ENCODE data around the gene DUOXA2.

The DUOXA2 gene

GRCh38 chr15:45130291-45131000 is 16.3 kb downstream of the DUOXA2 start:
- no peak for DNase-seq (ENCODE audit: extremely low spot score)
- TF ChIP-seq HDGF (IDR thresholded peaks at IDR 0.05; ENCODE audit: borderline replicate concordance): no peak
- TF ChIP-seq CTBP1 (IDR thresholded peaks at IDR 0.05; ENCODE audit: borderline replicate concordance): no peak
- TF ChIP-seq SP1 (IDR thresholded peaks at IDR 0.05): no peak
- no peak for TF ChIP-seq FOXA1 (IDR thresholded peaks at IDR 0.05)
- no peak for TF ChIP-seq FOXM1 (IDR thresholded peaks at IDR 0.05; ENCODE audit: borderline replicate concordance)
- no peak for TF ChIP-seq NFRKB (IDR thresholded peaks at IDR 0.05)
- no peak for TF ChIP-seq TARDBP (IDR thresholded peaks at IDR 0.05)
- TF ChIP-seq SUZ12 (IDR thresholded peaks at IDR 0.05): no peak
- no peak for TF ChIP-seq FOXK2 (IDR thresholded peaks at IDR 0.05)
- no peak for TF ChIP-seq ARNT (IDR thresholded peaks at IDR 0.05)
- TF ChIP-seq ZNF384 (IDR thresholded peaks at IDR 0.05): no peak
- TF ChIP-seq ELF4 (IDR thresholded peaks at IDR 0.05): no peak
- TF ChIP-seq L3MBTL2 (conservative IDR thresholded peaks at IDR 0.05): no peak
- no peak for TF ChIP-seq LEF1 (IDR thresholded peaks at IDR 0.05; ENCODE audit: borderline replicate concordance)
- TF ChIP-seq, protein P1, sequence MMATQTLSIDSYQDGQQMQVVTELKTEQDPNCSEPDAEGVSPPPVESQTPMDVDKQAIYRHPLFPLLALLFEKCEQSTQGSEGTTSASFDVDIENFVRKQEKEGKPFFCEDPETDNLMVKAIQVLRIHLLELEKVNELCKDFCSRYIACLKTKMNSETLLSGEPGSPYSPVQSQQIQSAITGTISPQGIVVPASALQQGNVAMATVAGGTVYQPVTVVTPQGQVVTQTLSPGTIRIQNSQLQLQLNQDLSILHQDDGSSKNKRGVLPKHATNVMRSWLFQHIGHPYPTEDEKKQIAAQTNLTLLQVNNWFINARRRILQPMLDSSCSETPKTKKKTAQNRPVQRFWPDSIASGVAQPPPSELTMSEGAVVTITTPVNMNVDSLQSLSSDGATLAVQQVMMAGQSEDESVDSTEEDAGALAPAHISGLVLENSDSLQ (IDR thresholded peaks at IDR 0.05): no peak
- no peak for TF ChIP-seq BHLHE40 (IDR thresholded peaks at IDR 0.05; ENCODE audit: borderline replicate concordance)
- ChIA-PET CTCF (no interaction called here), POLR2A (no interaction called here)

- ChIA-PET CTCF (no interaction called here), POLR2A (no interaction called here)
- no peak for DNase-seq (ENCODE audit: extremely low spot score)
- TF ChIP-seq SUZ12 (IDR thresholded peaks at IDR 0.05) (no peak), ELF4 (IDR thresholded peaks at IDR 0.05) (no peak), FOXK2 (IDR thresholded peaks at IDR 0.05) (no peak), ARNT (IDR thresholded peaks at IDR 0.05) (no peak), L3MBTL2 (conservative IDR thresholded peaks at IDR 0.05) (no peak), NFRKB (IDR thresholded peaks at IDR 0.05) (no peak), HDGF (IDR thresholded peaks at IDR 0.05; ENCODE audit: borderline replicate concordance) (no peak), BHLHE40 (IDR thresholded peaks at IDR 0.05; ENCODE audit: borderline replicate concordance) (no peak), FOXA1 (IDR thresholded peaks at IDR 0.05) (no peak), CTBP1 (IDR thresholded peaks at IDR 0.05; ENCODE audit: borderline replicate concordance) (no peak), LEF1 (IDR thresholded peaks at IDR 0.05; ENCODE audit: borderline replicate concordance) (no peak), SP1 (IDR thresholded peaks at IDR 0.05) (no peak)
- TF ChIP-seq, protein P1 (IDR thresholded peaks at IDR 0.05): no peak
These were observed 17.4 kb downstream of the DUOXA2 start for GRCh38 chr15:45131510-45131909.

DNA sequence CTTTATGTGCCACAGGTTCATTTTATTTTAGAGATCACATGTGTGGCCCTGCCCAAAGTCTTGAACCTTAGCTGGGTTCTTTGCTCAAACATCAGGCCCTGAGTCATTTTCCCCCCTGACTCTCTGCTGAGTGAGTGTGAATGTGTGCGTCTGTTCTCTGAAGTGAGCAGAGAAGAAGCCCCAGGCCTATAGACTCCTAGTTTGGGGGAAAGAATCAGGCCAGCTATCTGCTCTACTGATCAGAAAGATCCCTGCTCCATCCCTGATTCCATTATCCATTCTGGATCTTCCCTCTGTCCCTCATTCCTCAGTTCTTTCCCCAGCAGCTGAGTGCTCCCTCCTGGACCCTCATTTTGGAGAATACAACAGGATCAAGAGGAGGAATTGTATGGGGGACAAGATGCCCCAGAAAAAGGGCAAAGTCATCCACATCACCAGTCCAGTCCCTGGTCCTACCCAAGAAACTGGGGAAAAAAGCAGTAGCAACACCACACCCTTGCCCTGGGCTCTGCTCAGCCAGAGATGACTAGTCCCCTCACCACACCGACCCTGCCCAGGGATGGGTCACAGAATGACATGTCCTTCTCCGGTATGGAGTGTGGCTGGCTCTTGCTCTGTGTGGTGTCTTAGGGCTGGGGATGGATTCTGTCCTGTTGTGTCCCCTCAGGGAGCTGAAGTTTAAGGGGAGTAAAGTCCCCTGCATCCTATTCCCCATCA is 18.9 kb downstream of the DUOXA2 start:
- POLR2A ChIA-PET: no interaction called here
- no peak for DNase-seq (ENCODE audit: extremely low spot score)
- TF ChIP-seq ARNT (IDR thresholded peaks at IDR 0.05): no peak
- TF ChIP-seq SP1 (IDR thresholded peaks at IDR 0.05): no peak
- TF ChIP-seq CTBP1 (IDR thresholded peaks at IDR 0.05; ENCODE audit: borderline replicate concordance): no peak
- TF ChIP-seq SUZ12 (IDR thresholded peaks at IDR 0.05): no peak
- no peak for TF ChIP-seq FOXA1 (IDR thresholded peaks at IDR 0.05)
- no peak for TF ChIP-seq HDGF (IDR thresholded peaks at IDR 0.05; ENCODE audit: borderline replicate concordance)
- no peak for TF ChIP-seq L3MBTL2 (conservative IDR thresholded peaks at IDR 0.05)
- no peak for TF ChIP-seq FOXM1 (IDR thresholded peaks at IDR 0.05; ENCODE audit: borderline replicate concordance)
- TF ChIP-seq ZNF384 (IDR thresholded peaks at IDR 0.05): no peak
- CTCF ChIA-PET: interaction anchor here (0.7 kb wide), 1 partner anchor 15 kb away, joined by 3 read pairs; no protein-coding TSS in a partner anchor

GRCh38 chr15:45133561-45133920 is 19.4 kb downstream of the DUOXA2 start:
- no peak for DNase-seq (ENCODE audit: extremely low spot score)
- CTCF ChIA-PET: no interaction called here
- POLR2A ChIA-PET: no interaction called here
- TF ChIP-seq, protein P1 (IDR thresholded peaks at IDR 0.05): no peak
- TF ChIP-seq L3MBTL2 (conservative IDR thresholded peaks at IDR 0.05): no peak
- TF ChIP-seq HDGF (IDR thresholded peaks at IDR 0.05; ENCODE audit: borderline replicate concordance): no peak
- TF ChIP-seq BHLHE40 (IDR thresholded peaks at IDR 0.05; ENCODE audit: borderline replicate concordance): no peak
- no peak for TF ChIP-seq SP1 (IDR thresholded peaks at IDR 0.05)

DNA sequence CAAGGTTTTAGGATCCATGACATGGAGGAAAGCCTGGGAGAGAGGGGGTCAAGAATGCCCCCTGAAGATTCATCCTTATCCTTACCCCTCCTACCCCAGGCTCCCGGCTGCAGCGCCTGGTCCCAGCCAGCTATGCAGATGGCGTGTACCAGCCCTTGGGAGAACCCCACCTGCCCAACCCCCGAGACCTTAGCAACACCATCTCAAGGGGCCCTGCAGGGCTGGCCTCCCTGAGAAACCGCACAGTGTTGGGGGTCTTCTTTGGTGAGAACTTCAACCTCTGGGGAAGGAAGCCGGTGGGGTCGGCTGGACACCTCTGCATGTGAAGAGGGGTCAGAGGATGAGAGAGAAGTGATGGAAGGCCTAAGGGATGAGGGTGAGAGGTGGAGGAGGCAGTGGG is 19.9 kb downstream of the DUOXA2 start:
- ChIA-PET POLR2A (no interaction called here), CTCF (no interaction called here)
- DNase-seq (ENCODE audit: extremely low spot score): no peak
- TF ChIP-seq FOXA1 (IDR thresholded peaks at IDR 0.05) (no peak), SUZ12 (IDR thresholded peaks at IDR 0.05) (no peak), BHLHE40 (IDR thresholded peaks at IDR 0.05; ENCODE audit: borderline replicate concordance) (no peak), NFRKB (IDR thresholded peaks at IDR 0.05) (no peak), TARDBP (IDR thresholded peaks at IDR 0.05) (no peak), L3MBTL2 (conservative IDR thresholded peaks at IDR 0.05) (no peak), FOXK2 (IDR thresholded peaks at IDR 0.05) (no peak), ARNT (IDR thresholded peaks at IDR 0.05) (no peak), ELF4 (IDR thresholded peaks at IDR 0.05) (no peak), FOXM1 (IDR thresholded peaks at IDR 0.05; ENCODE audit: borderline replicate concordance) (no peak), CTBP1 (IDR thresholded peaks at IDR 0.05; ENCODE audit: borderline replicate concordance) (no peak), SP1 (IDR thresholded peaks at IDR 0.05) (no peak), HDGF (IDR thresholded peaks at IDR 0.05; ENCODE audit: borderline replicate concordance) (no peak), LEF1 (IDR thresholded peaks at IDR 0.05; ENCODE audit: borderline replicate concordance) (no peak), ZNF384 (IDR thresholded peaks at IDR 0.05) (no peak)
- TF ChIP-seq, protein P1 (IDR thresholded peaks at IDR 0.05): no peak

All from HEK293T (cell line).